ENCODE measurements around the gene SOX3. TPM values are rescaled to one million over a fixed set of nuclear protein-coding genes. Genes with fewer than 3 reads are reported as not detected.
A peak's percentile ranks its signal among the peaks of the same experiment; 100 is the strongest.

SOX3 gene
- not detected for total RNA-seq

- CTCF ChIA-PET: no interaction called here
- peak within 1 kb of the TSS; percentile 12 for H3K4me3 Mint-ChIP-seq
- DNase-seq: no peak
- H3K27ac Mint-ChIP-seq: no peak within 1 kb of the TSS
- H3K27me3 Mint-ChIP-seq (ENCODE audit: low read depth): peaks cover 55% of the 10 kb centered on the region
- peaks cover 11% of the 10 kb centered on the region for H3K4me1 Mint-ChIP-seq (ENCODE audit: low read depth)
- H3K9me3 Mint-ChIP-seq: no peaks in the 10 kb centered on the region
- no peaks in the 10 kb centered on the region for H3K36me3 Mint-ChIP-seq (ENCODE audit: low read depth)
- intact Hi-C loops (cut with micrococcal nuclease): no loop called here
Observed at GRCh38 chrX:140504371-140505324, at the start of gene SOX3. Gene SOX3 (minus strand): TSS chrX:140505069. CDS start chrX:140505060, 9 bp downstream.

- no peak for DNase-seq
- Mint-ChIP-seq H3K4me3 (no peak overlapping the region), H3K27me3 (ENCODE audit: low read depth) (peaks cover 3% of the 10 kb centered on the region), H3K9me3 (no peaks in the 10 kb centered on the region), H3K4me1 (ENCODE audit: low read depth) (no peaks in the 10 kb centered on the region), H3K36me3 (ENCODE audit: low read depth) (no peaks in the 10 kb centered on the region), H3K27ac (no peak overlapping the region)
- intact Hi-C loops (cut with micrococcal nuclease): no loop called here
- CTCF ChIA-PET: no interaction called here
Observed at GRCh38 chrX:140548985-140549384, 44.1 kb upstream of the SOX3 start.

- Mint-ChIP-seq H3K4me3 (no peak overlapping the region), H3K27me3 (ENCODE audit: low read depth) (no peaks in the 10 kb centered on the region), H3K4me1 (ENCODE audit: low read depth) (no peaks in the 10 kb centered on the region), H3K36me3 (ENCODE audit: low read depth) (no peaks in the 10 kb centered on the region), H3K9me3 (no peaks in the 10 kb centered on the region), H3K27ac (no peak overlapping the region)
- intact Hi-C loops (cut with micrococcal nuclease): no loop called here
- CTCF ChIA-PET: no interaction called here
- DNase-seq: no peak
Observed at GRCh38 chrX:140526171-140526570, 21.3 kb upstream of the SOX3 start.

DNA sequence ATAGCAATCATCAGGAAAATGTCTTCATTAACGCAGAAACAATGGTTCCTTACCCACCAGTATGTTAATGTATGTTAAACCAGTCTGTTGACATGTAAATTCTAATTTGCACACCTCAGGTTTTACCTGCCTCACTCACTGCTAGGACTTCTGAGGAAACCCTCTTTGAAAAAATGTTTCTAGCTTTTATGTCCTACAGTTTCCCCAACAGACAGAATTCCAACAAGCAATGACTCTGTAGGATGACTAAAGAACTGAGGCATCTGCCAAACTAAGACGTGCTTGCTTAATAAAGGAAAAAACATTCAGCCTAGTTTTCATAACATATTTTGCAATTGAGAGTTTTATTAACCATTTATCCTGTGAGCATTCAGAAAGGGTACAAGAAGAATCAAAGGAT lies 20.6 kb upstream of the SOX3 start:
- intact Hi-C loops (cut with micrococcal nuclease): no loop called here
- H3K27ac Mint-ChIP-seq: no peak overlapping the region
- no peaks in the 10 kb centered on the region for H3K9me3 Mint-ChIP-seq
- no peak overlapping the region for H3K4me3 Mint-ChIP-seq
- DNase-seq: no peak
- CTCF ChIA-PET: no interaction called here
- H3K36me3 Mint-ChIP-seq (ENCODE audit: low read depth): no peaks in the 10 kb centered on the region
- H3K27me3 Mint-ChIP-seq (ENCODE audit: low read depth): no peaks in the 10 kb centered on the region
- no peaks in the 10 kb centered on the region for H3K4me1 Mint-ChIP-seq (ENCODE audit: low read depth)

- CTCF ChIA-PET: no interaction called here
- no peaks in the 10 kb centered on the region for H3K27me3 Mint-ChIP-seq (ENCODE audit: low read depth)
- H3K9me3 Mint-ChIP-seq: no peaks in the 10 kb centered on the region
- DNase-seq: no peak
- intact Hi-C loops (cut with micrococcal nuclease): no loop called here
- H3K27ac Mint-ChIP-seq: no peak overlapping the region
- H3K36me3 Mint-ChIP-seq (ENCODE audit: low read depth): no peaks in the 10 kb centered on the region
- H3K4me1 Mint-ChIP-seq (ENCODE audit: low read depth): no peaks in the 10 kb centered on the region
- H3K4me3 Mint-ChIP-seq: no peak overlapping the region
Observed at GRCh38 chrX:140524556-140524955, 19.7 kb upstream of the SOX3 start.

DNA sequence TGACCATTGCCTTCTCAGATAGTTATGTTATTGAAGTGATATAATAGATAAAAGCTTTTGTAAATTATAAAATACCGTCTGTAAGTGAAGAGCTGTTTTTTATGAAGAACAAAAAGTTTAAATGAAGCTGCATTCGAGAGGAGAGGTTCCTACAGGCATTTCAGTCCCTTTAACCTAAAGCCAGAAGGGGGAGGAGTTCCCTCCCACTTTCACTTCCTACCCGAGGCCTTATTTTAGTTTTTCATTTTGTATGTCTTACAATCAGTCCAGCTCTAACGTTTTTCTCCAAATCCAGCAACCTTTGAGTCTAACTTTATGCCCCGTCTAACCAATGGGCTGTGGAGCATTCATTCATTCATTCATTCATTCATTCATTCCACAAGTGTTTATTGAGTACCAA lies 16.5 kb upstream of the SOX3 start:
- DNase-seq: no peak
- H3K9me3 Mint-ChIP-seq: no peaks in the 10 kb centered on the region
- no peaks in the 10 kb centered on the region for H3K27me3 Mint-ChIP-seq (ENCODE audit: low read depth)
- H3K4me3 Mint-ChIP-seq: no peak overlapping the region
- CTCF ChIA-PET: no interaction called here
- no peak overlapping the region for H3K27ac Mint-ChIP-seq
- no peaks in the 10 kb centered on the region for H3K36me3 Mint-ChIP-seq (ENCODE audit: low read depth)
- intact Hi-C loops (cut with micrococcal nuclease): no loop called here
- H3K4me1 Mint-ChIP-seq (ENCODE audit: low read depth): no peaks in the 10 kb centered on the region

DNA sequence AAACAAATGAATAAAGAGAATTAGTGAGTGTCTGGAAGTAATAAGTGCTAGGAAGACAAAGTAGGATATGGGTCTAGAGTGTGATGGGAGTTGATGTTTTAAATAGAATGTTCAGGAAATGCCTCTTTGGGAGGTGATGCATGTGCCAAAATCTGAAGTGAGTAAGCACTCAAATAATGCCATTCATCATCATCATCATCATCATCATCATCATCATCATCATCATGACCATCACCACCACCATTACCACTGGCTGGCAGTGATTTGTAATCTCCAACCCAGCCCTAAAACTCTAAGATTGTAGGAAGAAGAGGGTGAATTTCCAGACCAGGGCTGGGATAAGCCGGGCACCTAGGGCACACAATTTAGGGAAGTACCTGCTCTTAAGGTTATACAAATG lies 9.7 kb upstream of the SOX3 start:
- Mint-ChIP-seq H3K9me3 (no peaks in the 10 kb centered on the region), H3K27me3 (ENCODE audit: low read depth) (peaks cover 15% of the 10 kb centered on the region), H3K36me3 (ENCODE audit: low read depth) (no peaks in the 10 kb centered on the region), H3K4me3 (no peak overlapping the region), H3K27ac (no peak overlapping the region), H3K4me1 (ENCODE audit: low read depth) (no peaks in the 10 kb centered on the region)
- CTCF ChIA-PET: no interaction called here
- intact Hi-C loops (cut with micrococcal nuclease): no loop called here
- DNase-seq: no peak

DNA sequence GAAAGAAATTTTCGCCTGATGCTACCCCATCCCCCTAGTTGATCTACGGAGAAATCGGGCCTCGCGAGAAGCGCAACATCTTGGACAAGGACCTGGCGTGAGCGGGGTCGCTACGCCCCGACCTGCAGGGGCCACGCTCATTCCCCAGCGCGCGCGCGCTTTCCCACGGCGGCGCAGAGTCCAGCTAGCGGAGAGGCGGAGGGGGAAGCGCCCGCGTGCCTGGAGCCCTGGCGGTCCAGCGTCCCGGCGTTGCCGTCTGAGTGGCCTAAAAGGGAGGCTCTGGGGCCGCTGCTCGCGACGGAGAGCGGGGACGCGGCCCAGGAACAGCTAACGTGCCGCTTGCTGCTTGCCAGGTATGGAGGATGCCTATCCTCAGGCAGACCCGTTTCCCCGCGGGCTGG lies 6.0 kb upstream of the SOX3 start:
- H3K4me3 Mint-ChIP-seq: no peak overlapping the region
- peaks cover 37% of the 10 kb centered on the region for H3K27me3 Mint-ChIP-seq (ENCODE audit: low read depth)
- no peaks in the 10 kb centered on the region for H3K9me3 Mint-ChIP-seq
- intact Hi-C loops (cut with micrococcal nuclease): no loop called here
- no peak overlapping the region for H3K27ac Mint-ChIP-seq
- H3K36me3 Mint-ChIP-seq (ENCODE audit: low read depth): no peaks in the 10 kb centered on the region
- CTCF ChIA-PET: no interaction called here
- no peak for DNase-seq
- H3K4me1 Mint-ChIP-seq (ENCODE audit: low read depth): peaks cover 4% of the 10 kb centered on the region

- H3K9me3 Mint-ChIP-seq: no peaks in the 10 kb centered on the region
- H3K27me3 Mint-ChIP-seq (ENCODE audit: low read depth): peaks cover 41% of the 10 kb centered on the region
- no peak for DNase-seq
- H3K4me1 Mint-ChIP-seq (ENCODE audit: low read depth): peaks cover 4% of the 10 kb centered on the region
- intact Hi-C loops (cut with micrococcal nuclease): no loop called here
- H3K27ac Mint-ChIP-seq: no peak overlapping the region
- no peaks in the 10 kb centered on the region for H3K36me3 Mint-ChIP-seq (ENCODE audit: low read depth)
- H3K4me3 Mint-ChIP-seq: no peak overlapping the region
- CTCF ChIA-PET: no interaction called here
Observed at GRCh38 chrX:140510306-140510676, 5.4 kb upstream of the SOX3 start.

DNA sequence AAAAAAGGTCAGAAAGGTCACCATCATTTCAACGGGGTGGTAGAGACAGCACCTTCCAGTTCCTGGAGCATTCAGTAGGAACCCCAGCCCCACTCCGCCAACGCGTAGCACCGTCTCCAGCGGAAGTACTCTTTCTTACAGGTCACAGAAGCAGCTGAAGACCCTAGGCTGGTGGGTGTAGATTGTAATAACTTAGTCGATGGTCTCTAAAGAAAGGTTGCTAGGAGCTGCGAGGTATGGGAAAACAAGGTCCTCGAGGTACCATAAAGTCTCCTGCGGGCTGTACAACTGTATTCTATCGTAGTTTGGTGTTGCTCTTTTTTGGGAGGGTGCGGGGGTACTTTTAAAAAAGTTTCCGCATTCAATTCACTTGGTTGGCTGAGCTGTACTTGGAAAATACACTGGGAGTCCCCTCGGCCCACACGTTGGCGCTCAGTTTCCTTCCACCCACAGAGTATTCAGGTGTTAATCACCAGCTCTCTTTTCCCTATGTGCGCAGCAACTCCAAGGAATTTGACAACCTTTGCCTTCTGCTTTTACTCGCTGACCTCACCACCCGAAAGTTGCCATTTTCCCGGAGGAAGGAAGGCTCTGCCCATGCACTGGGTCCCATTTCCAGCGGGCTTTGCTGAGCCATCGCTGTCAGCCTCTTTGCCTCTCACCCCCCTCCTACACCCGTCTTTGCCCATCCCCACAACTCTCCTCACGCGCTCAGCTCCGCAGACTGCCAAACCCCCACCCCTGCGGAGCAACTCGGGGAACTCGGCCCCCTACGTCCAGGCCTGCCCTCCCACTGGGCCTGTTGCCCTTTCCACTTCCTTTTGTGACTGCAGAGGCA lies 4.8 kb upstream of the SOX3 start:
- H3K36me3 Mint-ChIP-seq (ENCODE audit: low read depth): no peaks in the 10 kb centered on the region

GRCh38 chrX:140508958-140509357 lies 4.1 kb upstream of the SOX3 start:
- Mint-ChIP-seq H3K27ac (no peak overlapping the region), H3K4me1 (ENCODE audit: low read depth) (peaks cover 4% of the 10 kb centered on the region), H3K4me3 (no peak overlapping the region), H3K27me3 (ENCODE audit: low read depth) (peaks cover 41% of the 10 kb centered on the region), H3K9me3 (no peaks in the 10 kb centered on the region), H3K36me3 (ENCODE audit: low read depth) (no peaks in the 10 kb centered on the region)
- CTCF ChIA-PET: no interaction called here
- intact Hi-C loops (cut with micrococcal nuclease): no loop called here
- no peak for DNase-seq

More for the DNA sequence above, 4.8 kb upstream of the SOX3 start:
- CTCF ChIA-PET: no interaction called here
- DNase-seq: no peak
- intact Hi-C loops (cut with micrococcal nuclease): no loop called here
- Mint-ChIP-seq H3K4me3 (no peak overlapping the region), H3K27ac (no peak overlapping the region), H3K4me1 (ENCODE audit: low read depth) (peaks cover 4% of the 10 kb centered on the region), H3K27me3 (ENCODE audit: low read depth) (peaks cover 41% of the 10 kb centered on the region), H3K9me3 (no peaks in the 10 kb centered on the region)

GRCh38 chrX:140507982-140508305 lies 3.1 kb upstream of the SOX3 start:
- H3K9me3 Mint-ChIP-seq: no peaks in the 10 kb centered on the region
- CTCF ChIA-PET: no interaction called here
- H3K27me3 Mint-ChIP-seq (ENCODE audit: low read depth): peaks cover 45% of the 10 kb centered on the region

More at GRCh38 chrX:140507982-140508305, 3.1 kb upstream of the SOX3 start:
- H3K36me3 Mint-ChIP-seq (ENCODE audit: low read depth): no peaks in the 10 kb centered on the region
- intact Hi-C loops (cut with micrococcal nuclease): no loop called here
- H3K4me1 Mint-ChIP-seq (ENCODE audit: low read depth): peaks cover 8% of the 10 kb centered on the region
- no peak for DNase-seq
- no peak overlapping the region for H3K27ac Mint-ChIP-seq
- no peak overlapping the region for H3K4me3 Mint-ChIP-seq

All from activated naive CD4-positive, alpha-beta T cell treated with anti-CD3 and anti-CD28 coated beads for 36 hours (primary cell).